ENCODE measurements around the gene ALDH3A1. TPM values are rescaled to one million over a fixed set of nuclear protein-coding genes. Genes with fewer than 3 reads are reported as not detected.

The ALDH3A1 gene
- polyA plus RNA-seq (2012; ENCODE audit: low read depth, missing spikeins) = 1.1 TPM

GRCh38 chr17:19747829-19748806, at the start of gene ALDH3A1:
Gene ALDH3A1 (minus strand): TSS chr17:19748298. CDS start chr17:19745129, 3,169 bp downstream.
- TF ChIP-seq POLR2A (IDR thresholded peaks at IDR 0.05; ENCODE audit: low read depth, low read length) (no peak), TAF1 (IDR thresholded peaks at IDR 0.05; ENCODE audit: low read depth, low read length) (no peak), SPI1 (IDR thresholded peaks at IDR 0.05; ENCODE audit: low read depth, low read length) (no peak), PAX5 (IDR thresholded peaks at IDR 0.05; ENCODE audit: insufficient read depth, low read length, severe bottlenecking) (no peak), POLR2AphosphoS5 (IDR thresholded peaks at IDR 0.05; ENCODE audit: low read depth, low read length) (no peak), POU2F2 (IDR thresholded peaks at IDR 0.05; ENCODE audit: low read depth, low read length) (no peak)
- no peak for FAIRE-seq
- no peak for DNase-seq (ENCODE audit: insufficient read length, low spot score)

DNA sequence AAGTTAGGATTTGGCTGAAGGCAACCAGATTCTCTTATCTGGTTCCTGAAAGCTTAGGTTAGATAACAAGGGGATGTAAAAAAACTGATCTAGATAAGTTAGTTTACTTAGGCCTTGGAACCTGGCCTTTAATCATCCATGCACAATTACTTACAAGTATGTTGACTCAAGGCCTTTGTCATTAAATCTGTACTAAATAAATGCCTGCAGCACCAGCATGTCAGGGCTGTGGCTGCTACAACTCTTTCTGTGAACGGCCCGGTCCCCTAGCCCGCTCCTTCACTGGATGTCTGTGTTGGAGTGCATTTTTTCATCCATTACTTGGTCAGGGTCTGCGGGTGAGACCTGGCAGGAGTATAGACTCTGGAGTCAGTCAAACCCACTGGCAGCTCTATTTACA, 48.4 kb upstream of the ALDH3A1 start:
- TF ChIP-seq POLR2A (IDR thresholded peaks at IDR 0.05; ENCODE audit: low read depth, low read length) (no peak), POLR2AphosphoS5 (IDR thresholded peaks at IDR 0.05; ENCODE audit: low read depth, low read length) (no peak), PAX5 (IDR thresholded peaks at IDR 0.05; ENCODE audit: insufficient read depth, low read length, severe bottlenecking) (no peak), SPI1 (IDR thresholded peaks at IDR 0.05; ENCODE audit: low read depth, low read length) (no peak), POU2F2 (IDR thresholded peaks at IDR 0.05; ENCODE audit: low read depth, low read length) (no peak), TAF1 (IDR thresholded peaks at IDR 0.05; ENCODE audit: low read depth, low read length) (no peak)
- FAIRE-seq (no peak), DNase-seq (ENCODE audit: insufficient read length, low spot score) (no peak)

GRCh38 chr17:19791918-19792550, 43.9 kb upstream of the ALDH3A1 start:
- DNase-seq (ENCODE audit: insufficient read length, low spot score) (no peak), FAIRE-seq (no peak)
- TF ChIP-seq SPI1 (IDR thresholded peaks at IDR 0.05; ENCODE audit: low read depth, low read length) = no peak
- TF ChIP-seq TAF1 (IDR thresholded peaks at IDR 0.05; ENCODE audit: low read depth, low read length) = no peak
- no peak for TF ChIP-seq PAX5 (IDR thresholded peaks at IDR 0.05; ENCODE audit: insufficient read depth, low read length, severe bottlenecking)
- TF ChIP-seq POU2F2 (IDR thresholded peaks at IDR 0.05; ENCODE audit: low read depth, low read length) = no peak
- no peak for TF ChIP-seq POLR2A (IDR thresholded peaks at IDR 0.05; ENCODE audit: low read depth, low read length)
- TF ChIP-seq POLR2AphosphoS5 (IDR thresholded peaks at IDR 0.05; ENCODE audit: low read depth, low read length) = no peak

GRCh38 chr17:19787733-19788357, 39.7 kb upstream of the ALDH3A1 start:
- FAIRE-seq = no peak
- no peak for DNase-seq (ENCODE audit: insufficient read length, low spot score)
- TF ChIP-seq POLR2A (IDR thresholded peaks at IDR 0.05; ENCODE audit: low read depth, low read length) = no peak

- DNase-seq (ENCODE audit: insufficient read length, low spot score) (no peak), FAIRE-seq (no peak)
Measured at GRCh38 chr17:19785854-19786253, 37.8 kb upstream of the ALDH3A1 start.

DNA sequence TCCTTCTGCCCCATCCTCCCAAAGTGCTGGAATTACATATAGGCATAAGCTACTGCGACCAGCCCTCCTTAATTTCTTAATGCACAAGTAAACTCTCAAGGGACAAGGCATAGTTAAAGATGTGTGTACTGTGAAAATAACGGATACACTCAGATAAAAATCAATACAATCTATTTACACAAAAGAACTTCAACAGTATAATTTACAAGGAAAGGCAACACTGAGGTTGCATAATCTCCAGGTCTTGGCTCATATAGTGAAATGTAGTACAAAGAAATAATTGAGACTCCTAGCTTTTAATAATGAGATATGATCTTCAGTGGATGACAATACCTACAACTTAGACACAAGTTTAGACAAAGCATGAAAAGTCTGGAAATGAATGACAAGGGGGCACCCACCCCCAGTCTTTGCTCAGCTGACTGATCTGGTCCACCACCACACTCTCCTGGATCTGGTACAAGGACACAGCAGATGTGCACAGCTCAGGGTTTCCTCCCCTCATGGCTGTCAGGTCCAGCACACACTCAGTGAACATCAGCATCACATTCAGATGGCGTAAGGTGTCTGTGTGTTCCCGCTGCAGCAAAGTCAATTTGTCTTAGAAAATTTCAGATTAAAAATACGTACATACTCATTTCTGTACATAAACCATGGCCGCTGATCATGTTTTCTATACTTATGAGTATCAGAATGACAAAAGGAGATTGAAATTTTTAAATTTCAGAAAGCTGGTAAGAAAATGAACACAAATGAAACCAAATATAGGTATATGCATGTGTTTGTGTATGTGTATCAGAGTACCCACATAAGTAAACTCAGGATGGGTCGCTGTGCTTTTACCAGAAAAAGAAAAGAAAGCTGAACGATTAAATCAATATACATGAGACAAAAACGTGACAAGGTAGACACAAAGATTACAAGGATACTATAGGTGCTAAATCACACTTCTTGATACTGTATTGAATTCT, 33.7 kb upstream of the ALDH3A1 start:
- no peak for DNase-seq (ENCODE audit: insufficient read length, low spot score)
- TF ChIP-seq POU2F2 (IDR thresholded peaks at IDR 0.05; ENCODE audit: low read depth, low read length) = no peak
- TF ChIP-seq PAX5 (IDR thresholded peaks at IDR 0.05; ENCODE audit: insufficient read depth, low read length, severe bottlenecking) = no peak
- TF ChIP-seq SPI1 (IDR thresholded peaks at IDR 0.05; ENCODE audit: low read depth, low read length) = no peak
- no peak for TF ChIP-seq TAF1 (IDR thresholded peaks at IDR 0.05; ENCODE audit: low read depth, low read length)
- FAIRE-seq = no peak

More at GRCh38 chr17:19785854-19786253, 37.8 kb upstream of the ALDH3A1 start:
- no peak for TF ChIP-seq POLR2AphosphoS5 (IDR thresholded peaks at IDR 0.05; ENCODE audit: low read depth, low read length)
- TF ChIP-seq PAX5 (IDR thresholded peaks at IDR 0.05; ENCODE audit: insufficient read depth, low read length, severe bottlenecking) = no peak
- TF ChIP-seq POU2F2 (IDR thresholded peaks at IDR 0.05; ENCODE audit: low read depth, low read length) = no peak
- TF ChIP-seq TAF1 (IDR thresholded peaks at IDR 0.05; ENCODE audit: low read depth, low read length) = no peak

DNA sequence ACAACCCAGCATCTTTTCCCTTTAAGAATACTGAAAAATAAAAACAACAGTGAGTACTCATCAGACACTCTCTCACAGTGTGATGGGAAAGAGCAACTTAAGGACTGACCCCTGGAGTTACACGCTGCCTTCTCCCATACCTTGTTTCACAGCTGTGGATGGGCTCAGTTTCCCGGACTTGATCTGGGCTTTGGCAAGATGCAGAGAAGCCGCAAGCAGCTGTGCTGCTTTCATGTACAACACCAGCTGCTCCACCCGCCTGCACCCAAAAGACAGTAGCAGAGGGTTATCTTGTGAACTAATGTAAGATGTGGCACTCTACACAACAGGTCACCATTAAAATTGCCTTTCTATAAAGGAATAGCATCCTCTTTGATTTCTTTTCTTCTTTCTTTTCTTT, 32.7 kb upstream of the ALDH3A1 start:
- FAIRE-seq = no peak
- no peak for TF ChIP-seq PAX5 (IDR thresholded peaks at IDR 0.05; ENCODE audit: insufficient read depth, low read length, severe bottlenecking)
- no peak for TF ChIP-seq SPI1 (IDR thresholded peaks at IDR 0.05; ENCODE audit: low read depth, low read length)
- TF ChIP-seq POLR2A (IDR thresholded peaks at IDR 0.05; ENCODE audit: low read depth, low read length) = no peak
- no peak for TF ChIP-seq POLR2AphosphoS5 (IDR thresholded peaks at IDR 0.05; ENCODE audit: low read depth, low read length)
- no peak for TF ChIP-seq TAF1 (IDR thresholded peaks at IDR 0.05; ENCODE audit: low read depth, low read length)
- no peak for TF ChIP-seq POU2F2 (IDR thresholded peaks at IDR 0.05; ENCODE audit: low read depth, low read length)
- DNase-seq (ENCODE audit: insufficient read length, low spot score) = no peak

- no peak for FAIRE-seq
- no peak for TF ChIP-seq POU2F2 (IDR thresholded peaks at IDR 0.05; ENCODE audit: low read depth, low read length)
- TF ChIP-seq POLR2AphosphoS5 (IDR thresholded peaks at IDR 0.05; ENCODE audit: low read depth, low read length) = no peak
- DNase-seq (ENCODE audit: insufficient read length, low spot score) = no peak
Measured at GRCh38 chr17:19773534-19773933, 25.4 kb upstream of the ALDH3A1 start.
